Choroid plexus epithelial cell (primary cell): Measurements from ENCODE around the gene CORIN.
A peak's percentile ranks its signal among the peaks of the same experiment; 100 is the strongest.
"Not testable (repeated sequence)": the region's sequence is repeated elsewhere in the genome, so short reads cannot be mapped to it uniquely, and the experiment has no call there.

Experiments used
- DNase-seq: peaks from one replicate; pipeline ENCODE4 v3.0.0-alpha.2; 2010; ENCODE audit warnings: low read depth
- H3K4me3 ChIP-seq: 2 replicates; pipeline ENCODE4 v1.5.1; 2011; ENCODE audit warnings: low read depth, mild to moderate bottlenecking, control low read depth, low read length, moderate library complexity
- CTCF ChIP-seq: conservative IDR thresholded peaks from 2 replicates; pipeline ENCODE4 v1.5.1; 2011; ENCODE audit warnings: low read depth, mild to moderate bottlenecking, control low read depth, inconsistent platforms, low read length, moderate library complexity

CORIN gene

GRCh38 chr4:47717188-47717587 is 120.7 kb downstream of the CORIN start:
- no peak for DNase-seq
- no peak for TF ChIP-seq CTCF
- no peak overlapping the region for H3K4me3 ChIP-seq

DNA sequence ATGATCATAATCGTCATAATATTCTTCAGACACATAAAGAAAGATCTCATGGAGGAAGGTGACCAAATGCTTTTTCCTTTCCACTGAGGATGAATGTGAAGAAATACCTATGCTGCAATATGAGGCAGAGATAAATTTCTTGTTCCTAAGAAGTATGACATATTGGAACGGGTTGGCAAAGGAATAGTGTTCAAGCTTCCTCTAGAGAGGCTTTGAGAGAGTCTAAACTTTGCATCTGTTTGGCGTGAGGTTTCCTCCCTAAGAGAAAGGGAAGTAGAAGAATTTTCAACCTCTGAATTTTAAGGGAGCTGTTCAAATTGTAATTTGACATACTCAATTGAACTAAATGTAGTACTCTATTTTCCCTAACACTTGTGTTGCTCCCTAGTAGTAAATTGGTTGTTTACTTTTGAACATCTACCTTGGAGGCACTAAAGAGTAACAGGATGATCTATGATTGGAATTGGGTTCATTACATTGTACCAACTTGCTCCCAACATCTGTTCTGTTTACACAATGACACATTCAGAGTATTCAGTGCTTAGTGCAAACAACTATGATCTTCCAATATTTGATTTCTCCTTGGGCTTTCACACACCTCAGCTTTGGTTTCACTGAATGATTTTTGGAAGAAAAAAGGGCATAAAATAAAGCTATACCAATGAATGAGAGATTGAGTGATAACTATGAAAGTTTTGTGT is 122.0 kb downstream of the CORIN start:
- no peak for DNase-seq
- H3K4me3 ChIP-seq: no peak overlapping the region
- TF ChIP-seq CTCF: no peak

DNA sequence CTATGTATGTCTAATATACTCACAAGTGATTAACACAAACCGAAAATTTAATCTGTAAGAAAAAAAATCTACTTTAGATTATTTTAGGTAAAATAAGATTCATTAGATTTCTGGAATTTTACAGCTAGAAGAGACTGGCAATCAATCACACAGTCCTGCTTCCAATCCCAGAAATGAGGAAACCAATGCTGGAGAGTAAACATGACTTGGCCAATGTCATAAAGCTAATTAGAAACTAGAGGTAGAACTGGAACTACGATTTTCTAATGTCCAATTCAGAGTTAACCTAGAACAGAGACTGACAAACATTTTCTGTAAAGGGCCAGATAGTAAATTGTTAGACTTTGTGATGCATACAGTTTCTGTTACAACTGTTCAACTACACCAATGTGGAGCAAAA is 123.6 kb downstream of the CORIN start:
- TF ChIP-seq CTCF: no peak
- no peak overlapping the region for H3K4me3 ChIP-seq
- DNase-seq: no peak

DNA sequence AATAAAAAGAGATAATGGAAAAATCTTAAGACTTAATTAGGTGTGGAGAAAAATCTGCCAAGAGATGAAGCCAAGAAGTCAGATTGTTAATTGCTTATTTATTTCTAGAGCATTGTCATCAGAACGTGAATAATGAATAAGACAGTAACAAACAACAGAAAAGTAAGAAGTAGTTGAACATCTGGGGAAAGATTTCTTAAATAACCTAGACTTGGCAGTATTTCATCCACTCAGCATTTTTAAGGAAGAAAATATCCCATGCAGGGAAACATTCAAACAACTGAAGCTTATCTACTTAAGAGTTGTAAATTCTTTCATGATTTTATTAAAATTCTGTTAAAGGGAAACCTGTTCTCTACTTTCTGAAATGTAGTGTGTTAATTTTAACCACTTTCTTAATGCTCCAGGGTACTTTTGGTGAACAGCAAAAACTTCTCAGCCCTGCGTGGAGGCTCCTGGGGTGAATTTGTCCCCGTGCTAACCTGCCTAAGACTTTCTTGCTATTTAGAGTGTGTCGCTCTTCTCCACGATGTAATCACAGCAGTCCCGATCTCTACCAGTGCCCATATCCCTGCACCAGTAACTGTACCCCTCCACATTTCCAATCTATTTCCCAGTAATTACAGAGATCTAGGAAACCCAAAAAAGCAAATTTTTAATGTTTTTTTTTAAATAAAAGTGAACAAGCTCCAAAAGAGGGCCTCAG is 124.6 kb downstream of the CORIN start:
- peak; percentile 29 for DNase-seq
- no peak for TF ChIP-seq CTCF
- no peak overlapping the region for H3K4me3 ChIP-seq

DNA sequence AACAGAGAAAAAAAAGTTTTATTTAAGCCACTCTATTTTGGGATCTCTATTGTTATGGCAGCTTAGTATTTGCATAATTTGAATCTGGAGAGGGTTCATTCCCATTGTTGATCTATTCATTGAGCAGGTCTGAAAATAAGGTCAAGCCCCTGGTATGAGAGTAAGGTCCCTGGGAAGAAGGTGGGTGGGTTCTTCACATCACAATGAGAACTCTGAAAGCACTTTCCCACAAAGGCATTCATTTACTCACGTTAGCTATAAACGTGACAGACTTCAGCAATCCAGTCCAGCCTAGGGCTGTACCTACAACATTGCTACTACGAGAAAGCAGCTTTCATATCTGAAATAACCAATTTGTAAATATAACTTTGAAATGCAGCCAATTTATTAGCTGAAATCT is 126.2 kb downstream of the CORIN start:
- no peak overlapping the region for H3K4me3 ChIP-seq
- no peak for DNase-seq
- no peak for TF ChIP-seq CTCF

DNA sequence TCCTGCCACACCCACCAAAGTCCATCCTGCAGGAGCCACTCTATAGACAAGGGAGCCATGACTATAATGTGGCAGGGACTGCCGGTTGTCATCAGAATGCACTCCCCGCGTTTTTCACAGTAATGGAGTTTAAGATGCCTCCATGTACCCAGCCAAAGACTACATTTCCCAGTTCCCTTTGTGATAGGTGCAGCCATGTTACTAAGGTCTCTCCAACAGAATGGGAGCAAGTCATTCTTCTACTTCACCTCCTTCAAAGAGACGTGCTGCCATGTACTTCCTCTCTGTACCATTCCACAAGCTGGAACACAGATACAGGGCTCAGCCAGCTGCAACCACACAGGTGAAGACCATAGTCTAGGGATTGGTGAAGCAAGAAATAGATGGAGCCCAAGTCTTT is 126.7 kb downstream of the CORIN start:
- no peak for TF ChIP-seq CTCF
- H3K4me3 ChIP-seq: no peak overlapping the region
- no peak for DNase-seq

DNA sequence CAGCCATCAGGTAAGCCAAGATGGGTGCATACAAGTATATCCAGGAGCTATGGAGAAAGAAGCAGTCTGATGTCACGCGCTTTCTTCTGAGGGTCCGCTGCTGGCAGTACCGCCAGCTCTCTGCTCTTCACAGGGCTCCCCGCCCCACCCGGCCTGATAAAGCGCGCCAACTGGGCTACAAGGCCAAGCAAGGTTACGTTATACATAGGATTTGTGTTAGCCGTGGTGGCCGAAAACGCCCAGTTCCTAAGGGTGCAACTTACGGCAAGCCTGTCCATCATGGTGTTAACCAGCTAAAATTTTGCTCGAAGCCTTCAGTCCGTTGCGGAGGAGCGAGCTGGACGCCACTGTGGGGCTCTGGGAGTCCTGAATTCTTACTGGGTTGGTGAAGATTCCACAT is 131.5 kb downstream of the CORIN start:
- not testable (repeated sequence) for H3K4me3 ChIP-seq, DNase-seq
